IPS-18c (cell line): ENCODE results near the gene DNM3.
"Not testable (repeated sequence)": the region's sequence is repeated elsewhere in the genome, so short reads cannot be mapped to it uniquely, and the experiment has no call there.

Source experiments
- H3K4me3 ChIP-seq: 2 replicates; pipeline ENCODE4 v1.7.0; 2013; ENCODE audit warnings: low read depth, mild to moderate bottlenecking, low read length, moderate library complexity; ENCODE audit not compliant: insufficient read depth
- H3K9me3 ChIP-seq: one replicate; pipeline ENCODE4 v1.6.1; 2013; ENCODE audit warnings: mild to moderate bottlenecking, low read length, moderate library complexity; ENCODE audit not compliant: control insufficient read depth, insufficient read depth

Gene DNM3

GRCh38 chr1:172359491-172359999 lies 518.2 kb downstream of the DNM3 start:
- no peak overlapping the region for H3K4me3 ChIP-seq
- no peaks in the 10 kb centered on the region for H3K9me3 ChIP-seq

DNA sequence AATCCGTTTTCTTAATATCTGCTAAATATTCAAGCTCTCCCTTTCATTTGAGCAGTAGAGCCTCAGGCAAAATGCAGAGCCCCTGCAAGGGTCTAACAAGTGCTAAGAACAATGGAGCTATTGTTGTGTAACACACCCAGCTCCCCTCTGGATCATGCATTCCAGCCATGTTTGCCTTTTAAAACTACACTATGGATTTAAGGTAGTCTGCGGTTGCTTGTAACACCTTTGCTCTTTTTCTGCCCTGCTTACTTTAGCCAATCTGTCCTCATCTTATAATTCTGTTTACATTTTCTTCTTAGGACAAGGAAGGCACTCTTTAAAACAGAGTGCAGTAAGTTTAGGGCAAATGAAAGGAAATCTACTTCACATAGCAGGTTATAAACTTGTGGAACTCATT lies 519.2 kb downstream of the DNM3 start:
- H3K9me3 ChIP-seq: no peaks in the 10 kb centered on the region

DNA sequence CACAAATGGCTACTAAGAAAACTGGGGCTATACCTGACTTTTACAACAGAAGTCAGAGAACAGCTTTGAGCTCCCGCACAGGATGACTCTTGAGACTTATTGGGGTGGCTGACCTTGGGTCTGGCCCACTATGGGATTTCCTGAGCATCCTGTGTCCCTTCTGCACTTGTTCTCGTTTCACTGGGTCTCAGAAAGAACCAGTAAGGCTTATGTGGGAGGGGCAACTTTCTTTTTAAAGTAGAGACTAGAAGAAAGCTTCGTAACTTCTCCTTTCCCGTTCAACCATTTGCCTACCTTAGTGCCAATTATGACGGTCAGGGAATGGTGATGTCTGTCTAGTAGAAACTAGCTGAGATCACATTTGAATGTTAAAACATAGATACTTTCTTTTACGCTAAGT lies 519.7 kb downstream of the DNM3 start:
- H3K4me3 ChIP-seq: no peak overlapping the region
- no peaks in the 10 kb centered on the region for H3K9me3 ChIP-seq

More for the DNA sequence above, 519.2 kb downstream of the DNM3 start:
- H3K4me3 ChIP-seq: no peak overlapping the region

GRCh38 chr1:172363852-172364251 lies 522.6 kb downstream of the DNM3 start:
- H3K4me3 ChIP-seq: no peak overlapping the region
- H3K9me3 ChIP-seq: no peaks in the 10 kb centered on the region

DNA sequence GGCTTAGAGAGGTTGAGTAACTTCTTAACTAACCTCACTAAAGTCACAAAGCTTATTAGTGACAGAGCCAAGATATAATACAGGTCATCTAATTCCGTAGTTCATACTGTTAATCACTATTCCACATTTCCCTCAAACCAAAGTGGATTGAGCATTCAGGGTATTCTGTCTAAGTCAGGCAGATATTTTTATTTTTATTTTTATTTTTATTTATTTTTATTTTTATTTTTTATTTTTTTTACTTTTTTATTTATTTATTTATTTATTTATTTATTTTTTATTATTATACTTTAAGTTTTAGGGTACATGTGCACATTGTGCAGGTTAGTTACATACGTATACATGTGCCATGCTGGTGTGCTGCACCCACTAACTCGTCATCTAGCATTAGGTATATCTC lies 530.3 kb downstream of the DNM3 start:
- not testable (repeated sequence) for H3K9me3 ChIP-seq, H3K4me3 ChIP-seq

GRCh38 chr1:172373864-172374263 lies 532.6 kb downstream of the DNM3 start:
- H3K9me3 ChIP-seq: no peaks in the 10 kb centered on the region
- H3K4me3 ChIP-seq: no peak overlapping the region

DNA sequence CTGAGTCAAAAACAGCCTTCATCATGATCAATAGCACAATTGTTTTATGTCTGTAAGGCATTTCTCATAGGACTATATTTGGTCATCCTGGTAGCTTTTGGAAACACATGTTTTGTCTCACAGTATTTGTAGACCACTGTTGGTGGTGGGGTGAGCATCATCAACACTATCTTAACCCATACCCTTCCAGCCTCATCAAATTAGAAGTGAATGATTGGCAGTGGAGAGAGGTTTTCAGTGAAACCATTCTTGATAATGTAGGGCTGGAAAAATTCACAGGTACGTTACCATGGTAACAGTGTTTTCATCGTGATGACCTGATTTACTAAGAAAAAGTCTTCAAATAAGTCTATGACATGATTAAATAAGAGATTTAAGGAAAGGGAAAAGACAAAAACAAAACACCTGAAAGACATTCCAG lies 533.9 kb downstream of the DNM3 start:
- H3K4me3 ChIP-seq: no peak overlapping the region

GRCh38 chr1:172376431-172376830 lies 535.1 kb downstream of the DNM3 start:
- H3K9me3 ChIP-seq: no peaks in the 10 kb centered on the region
- H3K4me3 ChIP-seq: no peak overlapping the region

More for the DNA sequence above, 533.9 kb downstream of the DNM3 start:
- no peaks in the 10 kb centered on the region for H3K9me3 ChIP-seq

DNA sequence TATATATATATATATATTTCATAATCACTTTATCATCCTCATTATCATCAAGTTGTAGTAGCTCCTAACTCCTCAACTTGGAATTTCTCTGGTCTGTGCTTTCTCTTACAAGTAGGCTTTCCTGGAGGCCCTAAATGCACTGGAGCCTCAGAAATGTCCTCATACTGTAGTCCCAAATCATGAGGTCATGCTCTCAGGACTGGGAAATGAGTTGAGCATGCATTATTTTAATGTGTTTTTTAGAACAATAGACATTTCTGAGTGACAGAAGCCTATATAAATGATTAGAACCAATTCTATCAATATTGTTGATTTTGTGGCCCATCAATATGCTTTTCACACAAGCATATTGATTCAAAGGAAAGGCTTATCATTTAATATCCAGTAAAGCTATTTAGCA lies 536.3 kb downstream of the DNM3 start:
- Histone ChIP-seq H3K9me3 (no peaks in the 10 kb centered on the region), H3K4me3 (no peak overlapping the region)

GRCh38 chr1:172378109-172378760 lies 536.9 kb downstream of the DNM3 start:
- Histone ChIP-seq H3K9me3 (no peaks in the 10 kb centered on the region), H3K4me3 (no peak overlapping the region)

GRCh38 chr1:172380441-172381244 lies 539.3 kb downstream of the DNM3 start:
- Histone ChIP-seq H3K4me3 (no peak overlapping the region), H3K9me3 (no peaks in the 10 kb centered on the region)

- Histone ChIP-seq H3K9me3 (peaks cover under 1% of the 10 kb centered on the region), H3K4me3 (no peak overlapping the region)
Observed at GRCh38 chr1:172381946-172382345, 540.6 kb downstream of the DNM3 start.

- H3K9me3 ChIP-seq: peaks cover 2% of the 10 kb centered on the region
Observed at GRCh38 chr1:172382406-172382805, 541.1 kb downstream of the DNM3 start.

DNA sequence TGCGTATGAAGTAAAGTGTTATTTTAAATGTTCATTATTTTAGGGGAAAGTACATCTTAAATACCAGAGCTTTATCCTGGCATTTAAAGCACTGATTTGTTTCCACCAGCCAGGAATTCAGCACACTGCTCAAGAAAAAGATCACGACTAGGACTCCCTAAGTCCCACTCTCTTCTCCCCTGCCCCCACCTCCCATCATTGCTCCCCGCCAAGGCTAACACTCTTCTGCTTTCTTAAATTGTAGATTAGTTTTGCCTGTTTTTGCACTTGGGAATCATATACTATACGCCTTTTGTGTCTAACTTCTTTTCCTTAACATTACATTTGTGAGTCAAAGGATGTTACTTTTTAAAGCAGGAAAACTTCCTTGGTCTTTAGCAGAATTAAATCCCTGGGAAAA lies 541.7 kb downstream of the DNM3 start:
- Histone ChIP-seq H3K9me3 (peaks cover 2% of the 10 kb centered on the region), H3K4me3 (no peak overlapping the region)

More at GRCh38 chr1:172382406-172382805, 541.1 kb downstream of the DNM3 start:
- H3K4me3 ChIP-seq: no peak overlapping the region

- Histone ChIP-seq H3K9me3 (peaks cover 4% of the 10 kb centered on the region), H3K4me3 (no peak overlapping the region)
Observed at GRCh38 chr1:172383536-172383935, 542.2 kb downstream of the DNM3 start.

DNA sequence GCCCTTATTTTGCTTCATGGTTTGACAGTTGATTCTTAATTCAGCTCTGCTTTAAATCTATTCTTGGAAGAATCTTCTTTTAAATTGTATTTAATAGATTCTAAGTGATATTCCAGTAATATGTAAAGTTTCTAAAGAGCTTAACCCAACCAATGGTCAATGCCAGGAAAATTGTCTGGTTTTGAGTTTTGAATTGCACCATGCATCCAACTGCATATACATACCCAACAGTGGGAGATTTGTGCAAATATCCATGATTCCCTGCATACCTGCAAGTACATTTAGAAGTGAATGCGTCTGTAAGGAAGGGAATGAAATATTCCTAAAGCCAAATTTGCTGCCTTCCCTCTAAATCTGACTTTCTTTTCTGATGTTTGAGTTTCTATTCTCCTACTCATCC lies 543.4 kb downstream of the DNM3 start:
- Histone ChIP-seq H3K9me3 (peaks cover 4% of the 10 kb centered on the region), H3K4me3 (no peak overlapping the region)

DNA sequence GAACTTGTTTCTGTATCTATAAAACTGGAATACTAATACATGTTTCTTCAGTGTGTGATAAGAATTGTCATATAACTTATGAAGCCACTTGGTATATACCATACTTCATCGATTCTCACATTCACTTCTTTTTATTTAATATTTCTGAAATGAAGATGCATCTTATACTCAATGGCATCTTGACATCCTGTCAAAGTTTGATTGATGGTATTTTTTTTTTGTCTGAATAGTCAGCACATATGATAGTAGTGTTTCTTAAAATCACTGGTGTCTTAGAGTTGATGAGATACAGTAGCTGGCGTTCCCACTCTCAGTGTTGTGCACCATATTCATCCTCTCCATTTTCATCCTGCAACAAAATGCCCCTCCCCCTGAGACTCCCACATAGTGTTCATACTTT lies 544.7 kb downstream of the DNM3 start:
- H3K9me3 ChIP-seq: peaks cover 4% of the 10 kb centered on the region
- H3K4me3 ChIP-seq: no peak overlapping the region

GRCh38 chr1:172388490-172388889 lies 547.2 kb downstream of the DNM3 start:
- no peak overlapping the region for H3K4me3 ChIP-seq
- peaks cover 4% of the 10 kb centered on the region for H3K9me3 ChIP-seq
